Stimulated activated CD8-positive, alpha-beta memory T cell treated with anti-CD3 and anti-CD28 coated beads, Interleukin-12 subunit alpha, Interleukin-12 subunit beta, amount 100 ng/mL, for 4 hours (primary cell): ENCODE results near the gene CUBN.

ENCODE experiments used
- DNase-seq: peaks from one replicate; pipeline ENCODE4 v3.0.0-alpha.2; 2020; ENCODE audit warnings: low read depth

Gene CUBN

DNA sequence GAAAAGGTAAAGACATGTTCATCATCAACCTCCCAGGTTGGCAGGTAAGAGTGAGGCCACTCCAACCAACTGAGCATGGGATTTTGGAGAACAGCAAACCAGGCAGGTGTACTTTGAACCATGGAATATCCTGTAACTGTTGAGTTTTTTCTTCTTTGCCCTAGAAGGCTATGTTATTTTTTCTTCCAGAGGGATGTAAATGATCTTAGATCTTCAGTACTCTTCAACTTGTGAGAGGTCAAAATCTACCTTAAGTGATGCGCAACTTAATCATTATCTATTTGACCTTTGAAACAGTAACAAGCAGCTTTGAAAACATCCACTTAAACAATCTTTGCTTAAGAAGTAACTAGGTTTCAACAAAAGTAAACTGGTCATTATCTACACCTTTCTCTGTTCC, at the start of gene CUBN:
TSS of gene CUBN (minus strand) at position 71 of the 400 bp plus-strand sequence. CDS start at position 25, 46 bp downstream.
- no peak for DNase-seq

GRCh38 chr10:17179002-17179401, 49.4 kb upstream of the CUBN start:
- DNase-seq: no peak

DNA sequence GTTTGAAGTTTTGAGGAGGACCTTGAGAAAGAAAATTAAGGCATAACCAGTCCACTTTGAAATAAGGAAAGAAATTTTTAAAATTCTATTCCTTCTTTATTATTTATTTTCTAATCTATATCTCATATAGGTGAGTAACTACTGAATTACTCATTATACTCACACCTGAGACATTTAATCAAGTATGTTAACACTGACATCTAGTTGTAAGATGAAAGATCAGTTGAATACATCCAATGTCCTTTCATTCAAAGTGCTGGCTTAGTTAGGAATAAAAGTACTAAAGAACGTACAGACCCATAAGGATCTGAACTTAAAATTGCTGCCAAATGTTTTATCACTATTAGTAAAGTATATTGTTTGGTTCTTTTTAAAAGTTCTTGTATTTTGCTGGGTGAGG, 48.4 kb upstream of the CUBN start:
- no peak for DNase-seq

DNA sequence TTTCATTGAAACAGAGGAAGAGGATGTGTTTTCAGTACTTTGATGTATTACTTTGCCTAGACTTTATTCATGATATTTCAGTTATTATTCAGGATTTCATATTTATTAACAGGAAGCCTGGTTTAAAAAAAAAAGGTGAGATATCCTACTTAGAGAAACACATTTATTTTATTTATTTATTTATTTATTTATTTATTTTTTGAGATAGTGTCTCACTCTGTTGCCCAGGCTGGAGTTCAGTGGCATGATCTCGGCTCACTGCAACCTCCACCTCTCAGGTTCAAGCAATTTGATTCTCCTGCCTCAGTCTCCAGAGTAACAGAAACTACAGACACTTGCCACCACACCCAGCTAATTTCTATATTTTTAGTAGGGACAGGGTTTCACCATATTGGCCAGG, 47.4 kb upstream of the CUBN start:
- no peak for DNase-seq

- no peak for DNase-seq
Observed at GRCh38 chr10:17176091-17176490, 46.5 kb upstream of the CUBN start.

- DNase-seq: no peak
Observed at GRCh38 chr10:17175551-17175950, 45.9 kb upstream of the CUBN start.

DNA sequence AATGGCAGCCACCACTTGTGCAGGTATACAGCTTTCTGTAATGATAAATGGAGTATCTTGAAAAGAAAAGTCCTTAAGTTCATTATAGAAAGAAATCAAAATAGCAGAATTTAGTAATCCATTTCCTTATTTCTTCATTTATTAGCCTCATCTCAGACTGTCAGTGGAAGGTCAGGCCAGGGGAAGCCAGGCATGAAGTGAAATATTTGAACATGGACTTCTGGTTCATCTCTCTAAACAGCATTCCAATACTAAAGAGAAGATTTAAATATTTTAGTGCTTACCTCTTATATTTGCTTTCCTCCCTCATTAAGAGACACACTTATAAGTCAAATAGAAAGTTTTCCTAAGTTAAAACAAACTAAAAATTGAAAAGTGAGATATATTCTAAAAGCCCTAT, 45.0 kb upstream of the CUBN start:
- DNase-seq: no peak

DNA sequence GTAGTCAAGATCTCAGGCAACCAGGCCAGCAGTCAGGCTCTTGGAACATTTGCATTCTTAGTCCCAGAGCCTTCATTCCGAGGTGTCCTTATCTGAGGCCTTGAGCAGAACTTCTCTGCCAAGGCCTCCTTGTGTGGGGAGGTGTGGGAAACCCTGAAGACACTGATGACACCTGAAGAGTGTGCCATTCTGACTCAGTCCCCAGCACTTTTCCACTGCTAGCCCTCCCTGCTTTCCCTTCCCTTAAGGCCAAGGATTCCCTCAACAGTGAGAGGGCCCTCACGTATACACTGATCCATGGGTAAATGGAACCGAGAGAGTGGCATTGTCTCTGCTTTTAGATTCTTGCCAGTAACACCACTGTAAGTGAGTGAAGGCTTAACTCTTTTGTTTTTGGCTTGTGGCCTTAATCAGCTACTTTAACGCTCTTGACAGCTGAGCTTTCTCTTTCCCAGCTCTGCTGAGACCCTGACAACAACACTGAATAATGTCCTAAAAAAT, 41.6 kb upstream of the CUBN start:
- no peak for DNase-seq

DNA sequence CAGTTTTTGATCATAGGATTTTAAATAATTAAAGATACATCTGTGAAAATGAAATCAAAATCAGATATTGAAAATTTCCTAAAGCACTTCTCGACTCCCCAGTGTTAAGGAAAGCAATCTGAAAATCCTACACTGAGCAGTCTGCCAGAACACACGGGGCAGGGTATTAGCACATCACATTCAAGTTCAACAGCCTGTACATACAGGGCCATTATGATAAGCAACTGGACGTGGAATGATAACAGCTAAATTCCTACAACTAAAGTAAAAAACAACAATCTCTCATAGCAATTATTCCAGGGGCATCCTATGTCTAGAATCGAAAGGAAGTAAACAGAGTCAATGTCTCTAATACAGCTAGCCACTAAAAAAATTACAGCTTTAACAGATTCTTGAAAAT, 40.2 kb upstream of the CUBN start:
- DNase-seq: no peak

GRCh38 chr10:17166699-17167098, 37.1 kb upstream of the CUBN start:
- DNase-seq: no peak

- no peak for DNase-seq
Observed at GRCh38 chr10:17162828-17163227, 33.2 kb upstream of the CUBN start.

GRCh38 chr10:17161775-17162174, 32.2 kb upstream of the CUBN start:
- DNase-seq: no peak

GRCh38 chr10:17157024-17157423, 27.4 kb upstream of the CUBN start:
- DNase-seq: no peak

DNA sequence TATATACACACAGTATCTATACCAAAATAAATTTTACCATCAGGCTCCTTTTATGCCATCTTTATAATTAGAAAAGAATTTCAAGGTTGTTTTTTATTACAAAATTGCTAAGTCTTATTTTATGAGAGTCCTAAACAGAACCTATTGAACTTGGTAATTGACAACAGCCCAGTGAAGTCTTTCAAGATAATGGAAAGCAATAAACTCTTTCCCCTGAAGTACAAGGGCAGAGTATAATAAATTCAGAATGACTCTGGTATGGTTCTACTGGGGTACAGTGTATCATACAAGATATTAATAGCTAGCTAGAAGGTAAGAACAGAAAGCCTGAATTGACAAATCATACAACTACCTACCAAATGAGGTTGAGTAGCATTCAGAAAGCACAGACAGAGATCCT, 26.2 kb upstream of the CUBN start:
- no peak for DNase-seq

DNA sequence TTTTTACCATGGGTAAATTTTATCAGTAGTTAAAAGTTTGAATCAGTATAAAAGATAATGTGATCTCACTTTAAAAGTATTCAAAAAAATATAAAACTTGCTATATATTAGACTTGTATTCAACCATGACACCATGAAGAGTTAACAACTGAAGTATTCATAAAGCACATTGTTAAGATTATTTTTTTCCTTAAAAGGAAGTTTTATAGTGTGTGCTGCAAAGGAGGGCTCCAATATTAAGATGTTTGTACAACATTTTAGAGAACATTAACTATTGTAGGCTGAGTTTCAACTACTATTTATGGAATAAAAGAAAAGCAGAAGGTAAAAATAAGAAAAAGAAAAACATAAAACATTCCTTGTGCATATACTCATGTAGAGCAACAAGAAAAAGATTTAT, 24.5 kb upstream of the CUBN start:
- no peak for DNase-seq

DNA sequence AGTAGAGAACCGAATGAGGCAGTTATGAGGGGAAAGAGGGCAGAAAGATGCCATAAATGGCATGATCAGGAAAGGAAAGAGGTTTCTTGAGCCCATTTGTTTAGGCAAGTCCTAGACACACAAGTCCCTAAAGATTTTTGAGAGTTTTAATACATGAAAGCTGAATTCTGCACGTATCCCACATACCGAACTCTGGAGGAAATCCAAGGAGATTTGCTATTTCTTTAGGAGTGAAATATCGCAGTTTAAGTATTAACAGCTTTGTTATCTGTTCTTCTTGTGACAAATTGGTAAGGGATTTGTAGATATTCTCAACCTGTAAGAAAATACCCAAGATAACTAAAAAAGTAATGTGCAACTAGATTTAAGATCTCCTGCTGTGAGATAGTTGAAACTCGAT, 23.7 kb upstream of the CUBN start:
- DNase-seq: no peak

GRCh38 chr10:17151716-17152115, 22.1 kb upstream of the CUBN start:
- DNase-seq: no peak

- no peak for DNase-seq
Observed at GRCh38 chr10:17147884-17148489, 18.4 kb upstream of the CUBN start.

DNA sequence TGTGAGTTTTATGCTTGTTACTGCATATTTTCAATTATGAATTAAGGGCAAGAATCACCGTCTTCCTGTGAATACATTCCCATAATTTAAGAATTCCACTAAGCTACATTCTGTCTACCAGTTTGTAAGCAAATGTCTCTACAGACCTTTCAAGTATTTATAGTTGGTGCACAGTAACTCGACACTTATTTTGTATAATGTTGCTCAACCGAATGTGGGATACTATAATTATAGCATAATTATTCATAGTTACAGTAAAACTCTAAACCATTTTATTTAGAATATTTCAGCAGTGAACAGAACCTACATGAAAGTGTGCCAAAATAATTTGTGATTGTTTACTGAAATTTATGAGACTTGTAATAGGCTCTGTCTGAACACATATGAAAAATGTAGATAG, 17.3 kb upstream of the CUBN start:
- DNase-seq: no peak

GRCh38 chr10:17145239-17145638, 15.6 kb upstream of the CUBN start:
- no peak for DNase-seq

DNA sequence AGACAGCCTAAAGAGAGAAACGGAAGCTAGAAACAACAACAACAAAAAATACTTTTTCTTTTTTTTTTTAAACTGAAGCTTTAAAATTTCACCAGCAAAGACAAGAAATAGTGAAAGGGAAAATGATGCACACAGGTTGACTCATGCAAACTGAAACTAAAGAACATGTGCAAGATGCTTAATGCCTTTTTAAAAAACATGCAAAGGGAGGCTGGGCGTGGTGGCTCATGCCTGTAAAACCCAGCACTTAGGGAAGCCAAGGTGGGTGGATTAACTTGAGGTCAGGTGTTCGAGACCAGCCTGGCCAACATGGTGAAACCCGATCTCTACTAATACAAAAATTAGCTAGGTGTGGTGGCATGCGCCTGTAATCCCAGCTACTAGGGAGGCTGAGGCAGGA, 15.1 kb upstream of the CUBN start:
- no peak for DNase-seq

DNA sequence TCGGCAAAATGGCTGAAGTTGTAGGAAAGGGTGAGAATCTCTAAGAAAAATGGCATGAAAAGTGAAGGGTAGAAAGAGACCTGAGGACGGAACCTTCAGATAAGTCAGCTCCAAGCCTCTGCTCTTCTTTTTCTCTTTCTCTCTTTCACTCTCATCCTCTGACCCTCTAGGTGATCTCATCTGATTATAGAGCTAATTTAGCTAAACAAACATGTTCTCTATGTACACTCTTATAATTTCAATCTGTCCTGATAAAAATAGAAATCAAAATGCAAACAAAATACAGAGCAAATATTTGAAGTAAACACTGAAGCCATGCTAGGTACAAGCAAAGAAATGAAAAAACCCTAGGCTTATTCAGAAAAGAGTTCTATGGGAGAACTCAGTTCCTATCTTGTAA, 14.4 kb upstream of the CUBN start:
- DNase-seq: no peak

DNA sequence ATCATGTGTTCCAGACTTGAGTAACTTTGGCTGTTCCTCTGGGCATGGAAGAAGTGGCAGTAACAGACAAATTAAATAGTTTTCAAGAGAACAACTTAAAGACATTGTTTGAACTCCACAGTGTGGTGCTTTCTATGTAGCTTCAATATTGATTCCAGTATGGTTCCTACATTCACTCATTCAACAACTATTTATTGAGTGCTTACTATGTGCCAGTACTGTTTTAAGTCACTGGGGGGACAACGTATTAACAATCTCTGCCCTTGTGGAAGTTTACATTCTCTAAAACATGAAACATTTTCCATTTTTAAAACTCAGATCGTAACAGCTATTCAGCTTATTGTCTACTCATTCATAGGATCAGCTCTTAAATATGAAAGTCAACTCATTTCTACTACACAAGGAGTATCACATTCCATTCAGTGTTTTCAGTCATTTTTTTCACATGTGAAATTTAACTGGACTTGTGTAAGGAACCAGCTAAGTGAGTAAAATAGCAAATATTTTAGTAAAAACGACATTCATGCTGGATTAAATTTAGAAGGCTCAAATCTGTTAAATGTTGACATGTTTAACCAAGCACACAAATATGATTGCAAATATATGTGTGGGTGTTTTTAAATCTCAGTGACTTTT, 13.6 kb upstream of the CUBN start:
- DNase-seq: no peak
